Tibial nerve (tissue), 4 donors: Measurements from ENCODE around the gene HSPA1L. TPM values are rescaled to one million over a fixed set of nuclear protein-coding genes. Genes with fewer than 3 reads are reported as not detected.
"Not testable (repeated sequence)": the region's sequence is repeated elsewhere in the genome, so short reads cannot be mapped to it uniquely, and the experiment has no call there.

Experiments
- DNase-seq, 2 donors: peaks; one replicate each; pipeline ENCODE4 v3.0.0-alpha.2; 2019; ENCODE audit warnings: low spot score in 2 of 2
- H3K27ac ChIP-seq, 4 donors: fragments of 200-600 bp; sonication (generic) in 3 of 4; one replicate each; pipeline ENCODE4 v1.5.1; 2017 to 2019; ENCODE audit warnings: mild to moderate bottlenecking in 1 of 4
- H3K27me3 ChIP-seq, 2 donors: fragments of 200-600 bp; sonication (generic) in 1 of 2; one replicate each; pipeline versions ENCODE4 v1.5.1 to v1.6.0; 2017 to 2019
- H3K36me3 ChIP-seq, 3 donors: fragments of 200-600 bp; sonication (generic); one replicate each; pipeline ENCODE4 v1.5.1; 2018 to 2019
- H3K4me1 ChIP-seq, 4 donors: fragments of 200-600 bp; sonication (generic) in 3 of 4; one replicate each; pipeline ENCODE4 v1.5.1; 2017 to 2019
- H3K4me3 ChIP-seq, 4 donors: fragments of 200-600 bp; sonication (generic) in 3 of 4; one replicate each; pipeline ENCODE4 v1.5.1; 2017 to 2019; ENCODE audit warnings: mild to moderate bottlenecking in 1 of 4, moderate library complexity in 1 of 4
- H3K9me3 ChIP-seq, 4 donors: fragments of 200-600 bp; sonication (generic) in 3 of 4; one replicate each; pipeline ENCODE4 v1.5.1; 2017 to 2019
- EP300 ChIP-seq, 2 donors: sonication (generic); formaldehyde crosslinking; IDR thresholded peaks; one replicate each; pipeline ENCODE4 v1.6.1; 2017; ENCODE audit warnings: antibody characterized with exemption in 2 of 2, mild to moderate bottlenecking in 1 of 2
- POLR2A ChIP-seq, 2 donors: fragments of 450-650 bp; IDR thresholded peaks; one replicate each; pipeline ENCODE4 v1.6.1; 2017; ENCODE audit warnings: antibody characterized with exemption in 2 of 2, mild to moderate bottlenecking in 2 of 2, moderate library complexity in 2 of 2
- WGBS, 2 donors: methylation state at CpG; one replicate each; pipeline ENCODE4 v1.1.5; 2018; 5-methylcytosine and 5-hydroxymethylcytosine counted together
- total RNA-seq, 4 donors: library from RNA; depleted of rRNA; stranded (reverse); fragments of >200 nt; gene quantifications; one replicate each; pipeline ENCODE4 v1.1.0, GENCODE V29; 2016
- TF ChIP-seq, protein P1 (sequence below), 5 experiments: fragments of 200-600 bp in 3 of 5; fragments of 450-650 bp in 2 of 5; sonication (generic) in 3 of 5; IDR thresholded peaks; one replicate each; pipeline ENCODE4 v1.5.1; 2016 to 2019; ENCODE audit warnings: antibody characterized with exemption in 5 of 5, mild to moderate bottlenecking in 3 of 5, moderate library complexity in 2 of 5

Gene HSPA1L
- total RNA-seq, 4 donors from 2014 or later, result 0.20 to 2.4 (median 1.2) TPM

DNA sequence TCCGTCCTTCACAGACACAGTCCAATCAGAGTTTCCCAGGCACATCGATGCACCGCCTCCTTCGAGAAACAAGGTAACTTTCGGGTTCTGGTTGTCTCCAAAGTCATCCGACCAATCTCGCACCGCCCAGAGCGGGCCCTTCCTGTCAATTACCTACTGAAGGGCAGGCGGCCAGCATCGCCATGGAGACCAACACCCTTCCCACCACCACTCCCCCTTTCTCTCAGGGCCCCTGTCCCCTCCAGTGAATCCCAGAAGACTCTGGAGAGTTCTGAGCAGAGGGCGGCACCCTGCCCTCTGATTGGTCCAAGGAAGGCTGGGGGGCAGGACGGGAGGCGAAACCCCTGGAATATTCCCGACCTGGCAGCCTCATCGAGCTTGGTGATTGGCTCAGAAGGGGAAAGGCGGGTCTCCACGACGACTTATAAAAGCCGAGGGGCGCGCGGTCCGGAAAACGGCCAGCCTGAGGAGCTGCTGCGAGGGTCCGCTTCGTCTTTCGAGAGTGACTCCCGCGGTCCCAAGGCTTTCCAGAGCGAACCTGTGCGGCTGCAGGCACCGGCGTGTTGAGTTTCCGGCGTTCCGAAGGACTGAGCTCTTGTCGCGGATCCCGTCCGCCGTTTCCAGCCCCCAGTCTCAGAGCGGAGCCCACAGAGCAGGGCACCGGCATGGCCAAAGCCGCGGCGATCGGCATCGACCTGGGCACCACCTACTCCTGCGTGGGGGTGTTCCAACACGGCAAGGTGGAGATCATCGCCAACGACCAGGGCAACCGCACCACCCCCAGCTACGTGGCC is 12.4 kb upstream of the HSPA1L start, which contains the start of gene HSPA1B:
HSPA1B (plus strand) TSS at position 453 of the 794 bp plus-strand sequence; CDS start at position 666, 213 bp downstream.
- Histone ChIP-seq H3K27me3 (no peaks in the 10 kb centered on the region), H3K4me3 (peak within 1 kb of the TSS; percentile 52 to 76 (median 71)), H3K36me3 (no peaks in the 10 kb centered on the region), H3K9me3 (no peaks in the 10 kb centered on the region), H3K27ac (peak within 1 kb of the TSS; percentile 87 to 100 (median 94)), H3K4me1 (peaks cover 0 to 54% (median 32%) of the 10 kb centered on the region in 4 donors)
- WGBS, 2 donors, result 0 to 1% methylated on average over 12 to 54 of the region's 56 CpGs
- TF ChIP-seq, protein P1, sequence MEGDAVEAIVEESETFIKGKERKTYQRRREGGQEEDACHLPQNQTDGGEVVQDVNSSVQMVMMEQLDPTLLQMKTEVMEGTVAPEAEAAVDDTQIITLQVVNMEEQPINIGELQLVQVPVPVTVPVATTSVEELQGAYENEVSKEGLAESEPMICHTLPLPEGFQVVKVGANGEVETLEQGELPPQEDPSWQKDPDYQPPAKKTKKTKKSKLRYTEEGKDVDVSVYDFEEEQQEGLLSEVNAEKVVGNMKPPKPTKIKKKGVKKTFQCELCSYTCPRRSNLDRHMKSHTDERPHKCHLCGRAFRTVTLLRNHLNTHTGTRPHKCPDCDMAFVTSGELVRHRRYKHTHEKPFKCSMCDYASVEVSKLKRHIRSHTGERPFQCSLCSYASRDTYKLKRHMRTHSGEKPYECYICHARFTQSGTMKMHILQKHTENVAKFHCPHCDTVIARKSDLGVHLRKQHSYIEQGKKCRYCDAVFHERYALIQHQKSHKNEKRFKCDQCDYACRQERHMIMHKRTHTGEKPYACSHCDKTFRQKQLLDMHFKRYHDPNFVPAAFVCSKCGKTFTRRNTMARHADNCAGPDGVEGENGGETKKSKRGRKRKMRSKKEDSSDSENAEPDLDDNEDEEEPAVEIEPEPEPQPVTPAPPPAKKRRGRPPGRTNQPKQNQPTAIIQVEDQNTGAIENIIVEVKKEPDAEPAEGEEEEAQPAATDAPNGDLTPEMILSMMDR (IDR thresholded peaks at IDR 0.05), result peak in 2 of 5 experiments; percentile 41 to 45
- TF ChIP-seq EP300 (IDR thresholded peaks at IDR 0.05) (peak; percentile 88 to 100), POLR2A (IDR thresholded peaks at IDR 0.05) (peak; percentile 100)
- DNase-seq, result peak; percentile 99 to 100

DNA sequence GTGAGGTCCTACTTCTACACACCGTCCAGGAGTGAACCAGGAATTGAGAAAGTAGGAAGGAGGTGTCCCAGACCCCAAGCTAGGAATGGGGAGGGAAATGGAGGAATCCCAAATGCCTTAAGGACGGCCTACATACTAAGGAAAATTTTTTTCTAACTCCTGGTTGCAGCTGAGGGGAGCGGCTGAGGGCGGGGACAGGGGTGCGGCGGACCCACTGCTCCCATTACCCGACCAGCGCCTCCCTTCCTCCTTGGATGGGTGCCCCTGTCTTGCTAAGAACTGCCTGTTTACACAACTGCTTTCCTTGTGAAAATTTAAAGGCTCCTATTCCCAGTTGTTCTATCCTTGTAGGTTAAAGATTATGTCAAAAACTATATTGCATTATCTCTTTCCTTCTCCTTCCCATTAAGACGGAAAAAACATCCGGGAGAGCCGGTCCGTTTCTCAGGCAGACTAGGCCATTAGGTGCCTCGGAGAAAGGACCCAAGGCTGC is 11.8 kb upstream of the HSPA1L start:
- Histone ChIP-seq H3K27ac (peak overlapping the region; percentile 87 to 100 (median 94)), H3K36me3 (no peaks in the 10 kb centered on the region), H3K4me1 (peaks cover 0 to 56% (median 29%) of the 10 kb centered on the region in 4 donors), H3K27me3 (no peaks in the 10 kb centered on the region), H3K4me3 (peak overlapping the region; percentile 29 to 72 (median 51)), H3K9me3 (no peaks in the 10 kb centered on the region)
- peak; percentile 84 to 88 for DNase-seq
- TF ChIP-seq EP300 (IDR thresholded peaks at IDR 0.05), result peak in 1 of 2 donors; percentile 22
- TF ChIP-seq POLR2A (IDR thresholded peaks at IDR 0.05), result peak; percentile 72 to 73
- TF ChIP-seq, protein P1 (IDR thresholded peaks at IDR 0.05), result no peak
- WGBS, 2 donors, result 1 to 2% methylated on average over 13 of the region's 13 CpGs

DNA sequence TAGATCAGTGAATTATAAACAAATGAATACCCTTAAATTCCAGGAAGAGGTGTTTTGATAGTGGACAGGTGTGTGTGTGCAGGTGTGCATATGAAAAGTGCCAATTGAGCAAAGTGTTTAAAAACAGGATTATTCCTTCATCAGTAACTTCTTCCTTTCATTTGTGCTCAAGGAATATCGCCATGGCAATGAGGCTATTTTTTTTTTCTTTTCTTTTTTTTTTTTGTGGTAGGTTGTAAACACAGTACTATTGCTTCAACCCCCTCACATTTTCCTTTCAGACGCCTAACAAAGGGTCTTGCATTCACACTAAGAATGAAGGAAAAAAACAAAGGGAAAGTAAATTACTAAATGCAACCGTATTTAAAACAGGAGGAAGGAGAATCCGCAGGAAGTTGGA is 10.5 kb upstream of the HSPA1L start:
- WGBS, 2 donors, result 38 to 44% methylated on average over 4 of the region's 4 CpGs
- Histone ChIP-seq H3K27ac (peak overlapping the region; percentile 87 to 100 (median 94)), H3K9me3 (no peaks in the 10 kb centered on the region), H3K4me1 (peaks cover 0 to 54% (median 26%) of the 10 kb centered on the region in 4 donors), H3K36me3 (no peaks in the 10 kb centered on the region), H3K4me3 (no peak overlapping the region), H3K27me3 (no peaks in the 10 kb centered on the region)
- DNase-seq, result no peak
- TF ChIP-seq EP300 (IDR thresholded peaks at IDR 0.05) (no peak), POLR2A (IDR thresholded peaks at IDR 0.05) (no peak)
- TF ChIP-seq, protein P1 (IDR thresholded peaks at IDR 0.05), result no peak

DNA sequence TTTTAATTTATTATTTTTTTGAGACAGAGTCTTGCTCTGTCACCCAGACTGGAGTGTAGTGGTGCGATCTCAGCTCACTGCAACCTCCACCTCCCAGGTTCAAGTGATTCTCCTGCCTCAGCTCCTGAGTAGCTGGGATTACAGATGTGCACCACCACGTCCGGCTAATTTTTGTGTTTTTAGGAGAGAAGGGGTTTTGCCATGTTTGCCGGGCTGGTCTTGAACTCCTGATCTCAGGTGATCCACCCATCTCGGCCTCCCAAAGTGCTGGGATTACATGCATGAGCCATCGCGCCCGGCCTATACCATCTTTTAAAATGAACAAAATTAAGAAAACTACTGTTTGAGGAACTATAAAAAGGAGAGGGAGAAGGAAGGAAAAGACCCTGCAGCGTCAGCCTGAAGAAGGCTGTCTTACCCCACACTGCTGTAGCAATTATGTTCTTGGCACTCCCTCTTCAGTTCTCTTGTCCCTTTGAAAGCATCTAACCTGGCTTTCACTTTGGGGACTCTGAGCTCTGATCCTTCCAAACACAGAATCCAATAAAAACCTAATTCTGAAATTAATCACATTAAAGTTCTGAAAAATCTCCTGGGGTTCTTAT is 8.6 kb upstream of the HSPA1L start:
- DNase-seq, H3K36me3 ChIP-seq, H3K4me3 ChIP-seq, H3K9me3 ChIP-seq, H3K27me3 ChIP-seq: not testable (repeated sequence)
- Histone ChIP-seq H3K4me1 (peaks cover 0 to 72% (median 41%) of the 10 kb centered on the region in 4 donors), H3K27ac (peak overlapping the region; percentile 90 to 100 (median 99))
- peak in 1 of 2 donors; percentile 30 for TF ChIP-seq EP300 (IDR thresholded peaks at IDR 0.05)
- WGBS, 2 donors, result 82 to 85% methylated on average over 9 of the region's 9 CpGs

- TF ChIP-seq EP300 (IDR thresholded peaks at IDR 0.05), result peak; percentile 8 to 99
- TF ChIP-seq, protein P1 (IDR thresholded peaks at IDR 0.05), result no peak
- peak; percentile 84 to 94 for TF ChIP-seq POLR2A (IDR thresholded peaks at IDR 0.05)
- peak; percentile 77 to 88 for DNase-seq
- no peaks in the 10 kb centered on the region for H3K9me3 ChIP-seq
- peak overlapping the region; percentile 90 to 100 (median 99) for H3K27ac ChIP-seq
- H3K36me3 ChIP-seq, result no peaks in the 10 kb centered on the region
- WGBS, 2 donors, result 2% methylated on average over 25 of the region's 25 CpGs
- peaks cover 0 to 84% (median 51%) of the 10 kb centered on the region in 4 donors for H3K4me1 ChIP-seq
- H3K4me3 ChIP-seq, result peak overlapping the region; percentile 38 to 67 (median 54)
- no peaks in the 10 kb centered on the region for H3K27me3 ChIP-seq
Measured at GRCh38 chr6:31822036-31822821, 7.1 kb upstream of the HSPA1L start.
